Nephron progenitor cell (in vitro differentiated cells): Measurements from ENCODE around the gene RPS23.
A peak's percentile ranks its signal among the peaks of the same experiment; 100 is the strongest.

Source experiments
- DNase-seq: peaks from one replicate; pipeline ENCODE4 v3.0.0; 2021
- H3K27ac Mint-ChIP-seq: 2 replicates; pipeline ENCODE4 v1.8.0; 2021; ENCODE audit warnings: mild to moderate bottlenecking, moderate library complexity, mixed read lengths
- H3K27me3 Mint-ChIP-seq: 2 replicates; pipeline ENCODE4 v1.8.0; 2021; ENCODE audit warnings: mild to moderate bottlenecking, low read depth, mixed read lengths; ENCODE audit not compliant: poor library complexity
- H3K36me3 Mint-ChIP-seq: 2 replicates; pipeline ENCODE4 v1.8.0; 2021; ENCODE audit warnings: low read depth, mixed read lengths
- H3K4me1 Mint-ChIP-seq: 2 replicates; pipeline ENCODE4 v1.8.0; 2021; ENCODE audit warnings: mixed read lengths
- H3K4me3 Mint-ChIP-seq: 2 replicates; pipeline ENCODE4 v1.8.0; 2021; ENCODE audit warnings: mild to moderate bottlenecking, moderate library complexity, mixed read lengths
- H3K9me3 Mint-ChIP-seq: 2 replicates; pipeline ENCODE4 v1.8.0; 2021; ENCODE audit warnings: mild to moderate bottlenecking, moderate library complexity, mixed read lengths
- TF ChIP-seq, protein P1 (sequence below): fragments of 200-600 bp; sonication (generic); IDR thresholded peaks from 2 replicates; pipeline ENCODE4 v1.5.0; 2021; ENCODE audit warnings: antibody characterized with exemption

The RPS23 gene

DNA sequence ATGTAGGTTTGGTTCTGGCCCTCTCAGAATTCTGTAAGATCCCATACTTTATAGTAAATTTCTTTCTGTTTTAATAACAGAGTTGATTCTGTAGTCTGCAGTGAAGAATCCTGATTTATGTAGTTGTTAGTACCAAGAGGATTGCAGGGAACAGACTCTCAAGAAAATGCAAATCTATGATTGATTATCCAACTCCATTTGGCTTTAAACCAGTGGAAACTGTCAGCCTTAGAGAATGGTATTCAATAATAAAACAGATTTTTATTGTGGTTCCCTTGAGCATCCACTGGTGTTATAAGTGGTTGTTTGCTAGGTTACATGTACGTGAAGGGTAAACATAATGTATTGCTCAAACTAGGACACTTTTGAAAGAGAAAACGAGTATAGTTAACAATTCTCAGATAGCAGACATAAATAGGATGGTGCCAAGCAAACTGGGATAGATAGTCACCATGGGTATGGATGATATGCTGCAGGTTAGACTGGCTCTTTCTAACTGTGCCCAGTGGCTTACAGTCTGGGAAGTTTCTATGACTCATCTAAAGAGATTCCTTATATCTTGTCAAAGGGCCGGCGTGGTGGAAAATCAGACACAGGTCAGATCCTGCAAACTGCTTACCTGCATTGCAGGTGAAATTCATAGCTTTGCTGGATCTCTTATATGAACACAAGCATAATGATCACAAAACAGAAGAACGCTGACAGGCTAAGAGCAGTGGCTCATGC, 41.7 kb upstream of the RPS23 start:
- TF ChIP-seq, protein P1, sequence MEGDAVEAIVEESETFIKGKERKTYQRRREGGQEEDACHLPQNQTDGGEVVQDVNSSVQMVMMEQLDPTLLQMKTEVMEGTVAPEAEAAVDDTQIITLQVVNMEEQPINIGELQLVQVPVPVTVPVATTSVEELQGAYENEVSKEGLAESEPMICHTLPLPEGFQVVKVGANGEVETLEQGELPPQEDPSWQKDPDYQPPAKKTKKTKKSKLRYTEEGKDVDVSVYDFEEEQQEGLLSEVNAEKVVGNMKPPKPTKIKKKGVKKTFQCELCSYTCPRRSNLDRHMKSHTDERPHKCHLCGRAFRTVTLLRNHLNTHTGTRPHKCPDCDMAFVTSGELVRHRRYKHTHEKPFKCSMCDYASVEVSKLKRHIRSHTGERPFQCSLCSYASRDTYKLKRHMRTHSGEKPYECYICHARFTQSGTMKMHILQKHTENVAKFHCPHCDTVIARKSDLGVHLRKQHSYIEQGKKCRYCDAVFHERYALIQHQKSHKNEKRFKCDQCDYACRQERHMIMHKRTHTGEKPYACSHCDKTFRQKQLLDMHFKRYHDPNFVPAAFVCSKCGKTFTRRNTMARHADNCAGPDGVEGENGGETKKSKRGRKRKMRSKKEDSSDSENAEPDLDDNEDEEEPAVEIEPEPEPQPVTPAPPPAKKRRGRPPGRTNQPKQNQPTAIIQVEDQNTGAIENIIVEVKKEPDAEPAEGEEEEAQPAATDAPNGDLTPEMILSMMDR: no peak
- Mint-ChIP-seq H3K27me3 (peaks cover 7% of the 10 kb centered on the region), H3K36me3 (no peaks in the 10 kb centered on the region), H3K4me3 (no peak overlapping the region), H3K9me3 (peaks cover 14% of the 10 kb centered on the region), H3K4me1 (no peaks in the 10 kb centered on the region), H3K27ac (no peak overlapping the region)
- DNase-seq: no peak

DNA sequence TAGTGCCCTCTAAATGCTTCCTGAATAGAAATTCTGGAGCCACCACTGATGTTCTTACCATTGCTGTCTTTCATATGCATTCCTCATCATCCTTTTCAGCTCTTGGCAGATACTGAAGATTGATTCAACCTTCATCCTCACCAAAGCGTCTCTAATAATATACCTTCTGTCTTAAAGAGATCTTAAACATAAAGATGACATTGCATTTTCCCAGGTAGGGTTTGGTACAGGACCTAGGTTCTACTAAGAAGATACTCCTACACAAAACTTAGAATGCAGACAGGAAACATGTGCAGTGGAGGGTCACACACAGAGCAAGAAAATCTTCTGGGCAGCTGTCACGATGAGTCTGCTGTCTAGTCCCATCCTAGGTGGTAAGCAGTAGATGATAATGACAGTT, 41.0 kb upstream of the RPS23 start:
- no peak overlapping the region for H3K27ac Mint-ChIP-seq
- H3K9me3 Mint-ChIP-seq: peaks cover 14% of the 10 kb centered on the region
- H3K4me1 Mint-ChIP-seq: no peaks in the 10 kb centered on the region
- H3K4me3 Mint-ChIP-seq: no peak overlapping the region
- TF ChIP-seq, protein P1: no peak
- peaks cover under 1% of the 10 kb centered on the region for H3K36me3 Mint-ChIP-seq
- H3K27me3 Mint-ChIP-seq: peaks cover 7% of the 10 kb centered on the region
- no peak for DNase-seq

GRCh38 chr5:82314964-82315758, 37.0 kb upstream of the RPS23 start:
- TF ChIP-seq, protein P1: no peak
- DNase-seq: no peak
- Mint-ChIP-seq H3K4me1 (peaks cover 17% of the 10 kb centered on the region), H3K4me3 (no peak overlapping the region), H3K27me3 (peaks cover 7% of the 10 kb centered on the region), H3K27ac (no peak overlapping the region), H3K9me3 (no peaks in the 10 kb centered on the region), H3K36me3 (peaks cover 6% of the 10 kb centered on the region)

- Mint-ChIP-seq H3K27me3 (peaks cover 3% of the 10 kb centered on the region), H3K9me3 (peaks cover 18% of the 10 kb centered on the region), H3K4me3 (no peak overlapping the region), H3K36me3 (peaks cover 25% of the 10 kb centered on the region), H3K4me1 (peaks cover 17% of the 10 kb centered on the region), H3K27ac (no peak overlapping the region)
- no peak for DNase-seq
- TF ChIP-seq, protein P1: no peak
Measured at GRCh38 chr5:82313016-82313415, 34.9 kb upstream of the RPS23 start.

GRCh38 chr5:82312373-82312856, 34.3 kb upstream of the RPS23 start:
- peaks cover 3% of the 10 kb centered on the region for H3K27me3 Mint-ChIP-seq
- TF ChIP-seq, protein P1: peak; percentile 89
- peaks cover 21% of the 10 kb centered on the region for H3K9me3 Mint-ChIP-seq
- peaks cover 31% of the 10 kb centered on the region for H3K36me3 Mint-ChIP-seq
- peak; percentile 75 for DNase-seq
- H3K4me1 Mint-ChIP-seq: peaks cover 19% of the 10 kb centered on the region
- no peak overlapping the region for H3K4me3 Mint-ChIP-seq
- H3K27ac Mint-ChIP-seq: no peak overlapping the region
